Type B pancreatic cell (in vitro differentiated cells): ENCODE measurements around the gene USP44. TPM values are rescaled to one million over a fixed set of nuclear protein-coding genes. Genes with fewer than 3 reads are reported as not detected.

Experiments
- DNase-seq: peaks from one replicate; pipeline ENCODE4 v3.0.0; 2021; ENCODE audit warnings: mixed read lengths; ENCODE audit not compliant: unreplicated experiment; ENCODE audit errors: extremely low spot score
- H3K27ac Mint-ChIP-seq: 2 replicates; pipeline ENCODE4 v1.8.0; 2021; ENCODE audit warnings: mild to moderate bottlenecking, mixed read lengths
- H3K27me3 Mint-ChIP-seq: 2 replicates; pipeline ENCODE4 v1.8.0; 2021; ENCODE audit warnings: mixed read lengths
- H3K36me3 Mint-ChIP-seq: 2 replicates; pipeline ENCODE4 v1.8.0; 2021; ENCODE audit warnings: mixed read lengths
- H3K4me1 Mint-ChIP-seq: one replicate; pipeline ENCODE4 v1.8.0; 2021; ENCODE audit warnings: mixed read lengths; ENCODE audit not compliant: unreplicated experiment
- H3K4me3 Mint-ChIP-seq: 2 replicates; pipeline ENCODE4 v1.8.0; 2021; ENCODE audit warnings: mild to moderate bottlenecking, mixed read lengths
- H3K9me3 Mint-ChIP-seq: 2 replicates; pipeline ENCODE4 v1.8.0; 2021; ENCODE audit warnings: mixed read lengths
- CTCF ChIP-seq: fragments of 200-600 bp; sonication (generic); conservative IDR thresholded peaks from 2 replicates; pipeline ENCODE4 v1.5.0; 2021; ENCODE audit warnings: antibody characterized with exemption, mild to moderate bottlenecking
- total RNA-seq: library from RNA; stranded (reverse); gene quantifications from 2 replicates; pipeline ENCODE4 v1.2.1, GENCODE V29; 2021; ENCODE audit warnings: low replicate concordance

Gene USP44
- total RNA-seq, 1 donor from 2014 or later = 0.80 TPM

DNA sequence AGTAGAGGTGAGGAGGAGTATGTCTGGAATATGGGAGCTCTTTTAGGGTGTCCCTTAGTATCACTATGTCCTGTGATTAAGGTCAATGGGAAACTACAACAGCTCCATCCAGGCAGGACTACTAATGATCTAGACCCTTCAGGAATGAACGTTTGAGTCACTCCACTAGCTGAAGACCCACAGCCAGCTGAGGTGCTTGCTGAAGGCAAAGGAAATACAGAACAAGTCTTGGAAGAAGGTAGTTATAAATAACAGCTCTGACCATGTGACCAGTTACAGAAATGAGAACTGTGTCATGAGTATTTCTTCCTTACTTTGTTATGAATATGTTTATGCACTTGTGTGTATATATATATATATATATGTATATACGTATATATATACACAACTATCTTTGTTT lies 40.5 kb upstream of the USP44 start:
- Mint-ChIP-seq H3K36me3 (no peaks in the 10 kb centered on the region), H3K9me3 (no peaks in the 10 kb centered on the region), H3K4me3 (no peak overlapping the region), H3K4me1 (no peaks in the 10 kb centered on the region), H3K27me3 (no peaks in the 10 kb centered on the region), H3K27ac (no peak overlapping the region)
- no peak for DNase-seq
- no peak for TF ChIP-seq CTCF

GRCh38 chr12:95590775-95591174 lies 39.5 kb upstream of the USP44 start:
- Mint-ChIP-seq H3K4me1 (no peaks in the 10 kb centered on the region), H3K9me3 (no peaks in the 10 kb centered on the region), H3K27me3 (no peaks in the 10 kb centered on the region), H3K36me3 (no peaks in the 10 kb centered on the region), H3K27ac (no peak overlapping the region), H3K4me3 (no peak overlapping the region)
- no peak for TF ChIP-seq CTCF
- no peak for DNase-seq

GRCh38 chr12:95583933-95584332 lies 32.7 kb upstream of the USP44 start:
- Mint-ChIP-seq H3K36me3 (no peaks in the 10 kb centered on the region), H3K9me3 (no peaks in the 10 kb centered on the region), H3K27me3 (no peaks in the 10 kb centered on the region), H3K27ac (no peak overlapping the region), H3K4me1 (no peaks in the 10 kb centered on the region), H3K4me3 (no peak overlapping the region)
- no peak for TF ChIP-seq CTCF
- no peak for DNase-seq

GRCh38 chr12:95582230-95583058 lies 31.2 kb upstream of the USP44 start:
- no peaks in the 10 kb centered on the region for H3K4me1 Mint-ChIP-seq
- DNase-seq = no peak
- no peak overlapping the region for H3K27ac Mint-ChIP-seq
- no peaks in the 10 kb centered on the region for H3K9me3 Mint-ChIP-seq
- peak; percentile 67 for TF ChIP-seq CTCF
- H3K4me3 Mint-ChIP-seq = no peak overlapping the region
- no peaks in the 10 kb centered on the region for H3K36me3 Mint-ChIP-seq
- peaks cover 6% of the 10 kb centered on the region for H3K27me3 Mint-ChIP-seq

- Mint-ChIP-seq H3K4me1 (no peaks in the 10 kb centered on the region), H3K4me3 (no peak overlapping the region), H3K36me3 (no peaks in the 10 kb centered on the region), H3K27ac (no peak overlapping the region), H3K27me3 (peaks cover 28% of the 10 kb centered on the region), H3K9me3 (peaks cover 8% of the 10 kb centered on the region)
- DNase-seq = no peak
- TF ChIP-seq CTCF = no peak
Measured at GRCh38 chr12:95577820-95578219, 26.5 kb upstream of the USP44 start.
